Esophagus squamous epithelium (tissue), 4 donors: ENCODE data around the gene NDUFB3.

Experiments
- CTCF ChIP-seq, 6 experiments: fragments of 450-650 bp in 4 of 6; fragments of 200-600 bp in 2 of 6; sonication (generic) in 2 of 6; IDR thresholded peaks; one replicate each; pipeline ENCODE4 v1.5.1; 2016 to 2019; ENCODE audit warnings: antibody characterized with exemption in 6 of 6, mild to moderate bottlenecking in 4 of 6, moderate library complexity in 4 of 6
- POLR2A ChIP-seq, 4 donors: fragments of 450-650 bp; IDR thresholded peaks; one replicate each; pipeline ENCODE4 v1.6.1; 2017; ENCODE audit warnings: antibody characterized with exemption in 4 of 4, mild to moderate bottlenecking in 4 of 4, moderate library complexity in 3 of 4

GRCh38 chr2:201057087-201057521 lies 14.7 kb upstream of the NDUFB3 start:
- TF ChIP-seq POLR2A (IDR thresholded peaks at IDR 0.05) = no peak
- no peak for TF ChIP-seq CTCF (IDR thresholded peaks at IDR 0.05)
